ENCODE data around the gene SNRPD2.

GRCh38 chr19:45716359-45717130, 24.8 kb upstream of the SNRPD2 start:
- TF ChIP-seq POLR2AphosphoS5 (IDR thresholded peaks at IDR 0.05; ENCODE audit: low read depth, low read length) (no peak), TAF1 (IDR thresholded peaks at IDR 0.05; ENCODE audit: low read depth, low read length) (no peak), POLR2A (IDR thresholded peaks at IDR 0.05; ENCODE audit: low read depth, low read length) (no peak; the same call in 1 of the 2 replicates), PAX5 (IDR thresholded peaks at IDR 0.05; ENCODE audit: insufficient read depth, low read length, severe bottlenecking) (no peak), POU2F2 (IDR thresholded peaks at IDR 0.05; ENCODE audit: low read depth, low read length) (no peak), SPI1 (IDR thresholded peaks at IDR 0.05; ENCODE audit: low read depth, low read length) (no peak)

Measured in GM12891 (cell line).